IPS DF 19.7 (cell line): ENCODE results near the gene RNF31.
"Not testable (repeated sequence)": the region's sequence is repeated elsewhere in the genome, so short reads cannot be mapped to it uniquely, and the experiment has no call there.

ENCODE experiments used
- DNase-seq: peaks from one replicate; pipeline ENCODE4 v3.0.0-alpha.2; 2013; ENCODE audit warnings: low read depth, low spot score

RNF31 gene

DNA sequence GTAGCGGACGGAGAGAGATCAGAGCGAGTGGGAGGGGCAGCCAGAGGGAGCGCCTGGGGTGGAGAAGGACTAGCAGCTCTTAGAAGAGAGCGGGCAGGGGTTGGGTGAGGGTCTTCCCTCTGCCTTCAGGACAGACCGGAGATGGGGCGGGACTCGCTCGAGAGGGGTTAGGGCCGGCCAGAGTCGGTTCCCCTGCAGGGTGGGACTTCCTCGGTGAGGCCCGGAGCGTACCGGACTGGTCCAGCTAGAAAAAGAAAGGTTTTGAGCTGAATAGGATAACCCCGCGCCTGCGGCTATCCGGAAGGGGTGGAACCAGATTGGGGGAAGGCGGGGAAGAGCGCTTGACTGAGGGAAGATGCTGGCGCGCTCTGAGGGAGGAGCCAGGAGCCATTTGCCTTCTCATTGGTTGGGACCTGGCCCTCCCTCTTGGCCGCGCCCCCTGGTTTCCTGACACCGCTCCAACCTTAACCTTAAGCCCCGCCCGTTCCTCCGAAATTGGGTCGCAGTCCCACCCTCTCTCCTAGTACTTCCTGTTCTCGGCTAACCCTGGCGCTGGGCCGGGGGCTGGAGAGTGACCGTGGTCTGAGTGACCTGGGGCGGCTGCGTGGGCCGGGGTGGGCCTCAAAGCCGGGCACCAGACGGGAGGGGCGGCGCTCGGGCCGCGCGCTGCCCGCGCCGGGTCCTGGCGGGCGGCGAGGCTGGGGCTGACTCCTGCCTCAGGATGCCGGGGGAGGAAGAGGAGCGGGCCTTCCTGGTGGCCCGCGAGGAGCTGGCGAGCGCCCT, at the start of gene RNF31:
Gene RNF31, plus strand, starts transcription at position 521 of the 783 bp plus-strand sequence. Its CDS starts 201 bp downstream, at position 722.
- peak; percentile 89 for DNase-seq

DNA sequence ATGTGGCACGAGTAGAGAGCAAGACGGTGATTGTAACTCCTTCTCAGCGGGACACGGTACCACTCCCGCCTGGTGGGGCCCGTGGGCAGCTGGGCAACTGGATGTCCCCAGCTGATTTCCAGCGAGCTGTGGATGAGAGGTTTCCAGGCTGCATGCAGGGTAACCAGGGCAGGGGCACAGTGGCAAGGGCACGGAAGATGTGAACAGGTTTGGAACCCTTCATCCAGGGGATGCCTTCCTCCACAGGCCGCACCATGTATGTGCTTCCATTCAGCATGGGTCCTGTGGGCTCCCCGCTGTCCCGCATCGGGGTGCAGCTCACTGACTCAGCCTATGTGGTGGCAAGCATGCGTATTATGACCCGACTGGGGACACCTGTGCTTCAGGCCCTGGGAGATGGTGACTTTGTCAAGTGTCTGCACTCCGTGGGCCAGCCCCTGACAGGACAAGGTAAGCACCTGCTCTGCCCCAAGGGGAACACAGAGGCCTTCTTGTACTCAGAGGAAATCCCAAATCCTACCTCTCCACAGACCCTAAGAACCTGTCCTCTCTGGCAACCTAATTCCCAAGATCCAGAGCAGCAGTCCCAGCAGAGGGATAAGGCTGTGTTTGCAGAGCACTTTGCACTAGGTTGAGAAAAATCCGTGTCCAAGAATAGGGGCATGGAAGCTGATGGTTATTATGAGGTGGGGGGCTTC, 48.9 kb upstream of the RNF31 start:
- DNase-seq, result no peak

DNA sequence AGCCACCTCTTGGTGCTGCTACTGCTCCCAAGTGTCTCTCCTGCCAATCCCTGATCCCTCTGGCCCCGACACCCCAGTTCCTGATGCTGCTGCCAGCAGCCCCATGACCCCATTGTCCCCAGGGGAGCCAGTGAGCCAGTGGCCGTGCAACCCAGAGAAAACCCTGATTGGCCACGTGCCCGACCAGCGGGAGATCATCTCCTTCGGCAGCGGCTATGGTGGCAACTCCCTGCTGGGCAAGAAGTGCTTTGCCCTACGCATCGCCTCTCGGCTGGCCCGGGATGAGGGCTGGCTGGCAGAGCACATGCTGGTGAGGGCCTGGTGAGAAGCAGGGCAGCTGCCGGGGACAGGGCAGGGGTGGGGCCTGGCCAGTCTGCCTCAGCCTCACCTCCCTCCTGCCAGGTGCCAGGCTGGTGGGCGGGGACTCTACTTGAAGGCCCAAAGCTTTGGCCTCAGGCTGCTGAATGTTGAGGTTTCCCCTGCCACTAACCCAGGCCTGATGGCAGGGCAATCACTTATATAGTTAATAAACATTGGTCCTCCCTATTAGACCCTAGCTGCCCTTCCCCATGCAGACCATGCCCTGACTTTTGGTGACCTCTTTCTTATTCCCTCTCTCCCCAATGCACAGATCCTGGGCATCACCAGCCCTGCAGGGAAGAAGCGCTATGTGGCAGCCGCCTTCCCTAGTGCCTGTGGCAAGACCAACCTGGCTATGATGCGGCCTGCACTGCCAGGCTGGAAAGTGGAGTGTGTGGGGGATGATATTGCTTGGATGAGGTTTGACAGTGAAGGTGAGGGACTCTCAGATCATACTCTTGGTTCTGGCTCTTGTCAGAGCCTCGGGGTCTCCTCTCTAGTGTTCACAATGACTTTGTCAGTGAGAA, 48.1 kb upstream of the RNF31 start:
- no peak for DNase-seq

- no peak for DNase-seq
Observed at GRCh38 chr14:24100197-24100981, 46.9 kb upstream of the RNF31 start.

DNA sequence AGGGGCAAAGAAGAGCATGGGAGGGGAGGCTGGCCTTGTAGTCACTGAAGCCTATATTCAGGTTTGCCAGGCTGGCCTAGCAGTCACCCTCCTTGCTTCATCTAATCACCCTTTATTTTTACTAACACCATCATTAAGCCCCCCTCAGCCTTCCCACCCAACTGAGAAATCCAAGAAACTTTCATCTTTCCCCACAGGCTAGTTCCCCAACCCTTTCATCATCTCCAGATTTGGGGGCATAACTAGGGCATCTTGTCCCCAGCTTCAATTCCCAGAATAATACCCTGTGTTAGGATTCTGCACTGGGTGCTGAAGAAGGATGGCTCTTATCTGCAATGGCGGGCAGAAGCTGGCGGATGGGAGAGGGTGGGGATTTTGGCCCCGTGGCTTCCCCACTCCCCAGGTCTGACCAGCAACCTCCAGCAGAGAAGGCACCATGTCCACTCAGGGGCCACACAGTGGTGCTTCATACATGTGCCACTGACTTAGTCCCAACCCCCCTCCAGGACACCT, 46.3 kb upstream of the RNF31 start:
- no peak for DNase-seq

GRCh38 chr14:24102357-24103048, 44.8 kb upstream of the RNF31 start:
- no peak for DNase-seq

DNA sequence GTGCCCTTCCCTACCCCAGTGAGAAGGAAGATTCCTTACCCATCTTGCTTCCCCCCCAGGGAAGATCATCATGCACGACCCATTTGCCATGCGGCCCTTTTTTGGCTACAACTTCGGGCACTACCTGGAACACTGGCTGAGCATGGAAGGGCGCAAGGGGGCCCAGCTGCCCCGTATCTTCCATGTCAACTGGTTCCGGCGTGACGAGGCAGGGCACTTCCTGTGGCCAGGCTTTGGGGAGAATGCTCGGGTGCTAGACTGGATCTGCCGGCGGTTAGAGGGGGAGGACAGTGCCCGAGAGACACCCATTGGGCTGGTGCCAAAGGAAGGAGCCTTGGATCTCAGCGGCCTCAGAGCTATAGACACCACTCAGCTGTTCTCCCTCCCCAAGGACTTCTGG, 43.8 kb upstream of the RNF31 start:
- DNase-seq, result no peak

GRCh38 chr14:24105609-24106239, 41.6 kb upstream of the RNF31 start:
- not testable (repeated sequence) for DNase-seq

GRCh38 chr14:24106672-24107271, 40.5 kb upstream of the RNF31 start:
- no peak for DNase-seq

DNA sequence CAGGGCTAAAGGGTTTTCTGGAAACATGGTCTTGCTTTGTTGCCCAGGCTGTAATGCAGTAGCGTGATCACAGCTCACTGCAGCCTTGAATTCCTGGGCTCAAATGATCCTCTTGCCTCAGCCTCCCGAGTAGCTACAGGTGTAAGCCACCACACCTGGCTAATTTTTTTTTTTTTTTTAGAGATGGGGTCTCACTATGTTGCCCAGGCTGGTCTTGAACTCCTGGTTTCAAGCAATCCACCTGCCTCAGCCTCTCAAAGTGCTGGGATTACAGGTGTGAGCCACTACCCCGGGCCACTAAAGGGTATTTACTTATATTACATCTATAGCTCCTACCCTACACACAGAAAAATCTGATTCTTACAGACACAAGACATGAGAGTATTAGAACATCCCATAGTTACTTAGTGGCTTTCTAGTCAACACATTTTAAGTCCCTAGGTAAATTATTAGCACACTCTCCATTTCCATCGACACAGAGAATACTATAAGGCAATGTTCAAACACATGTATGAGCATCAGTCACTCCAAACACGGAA, 38.9 kb upstream of the RNF31 start:
- DNase-seq, result no peak

- no peak for DNase-seq
Observed at GRCh38 chr14:24110060-24110459, 37.2 kb upstream of the RNF31 start.

- no peak for DNase-seq
Observed at GRCh38 chr14:24110523-24110922, 36.8 kb upstream of the RNF31 start.

DNA sequence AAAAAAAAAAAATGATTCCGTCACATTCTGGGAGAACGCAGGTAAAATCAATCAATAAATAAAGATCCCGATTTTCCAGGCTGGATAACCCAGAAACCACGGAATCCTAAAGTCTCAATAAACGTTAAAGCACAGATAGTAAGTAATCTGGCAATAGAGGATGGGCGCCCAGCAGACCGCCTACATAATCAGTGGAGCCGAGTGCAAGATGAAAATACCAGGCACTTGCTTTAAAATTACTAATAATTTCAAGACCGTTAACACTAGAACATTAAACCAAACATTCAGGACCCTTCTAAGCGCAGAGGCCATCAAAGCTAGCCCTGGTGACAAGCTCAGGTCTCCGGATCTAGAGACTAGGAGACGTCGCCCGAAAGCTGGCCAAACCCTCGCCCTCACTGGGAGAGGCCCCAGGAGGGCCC, 33.9 kb upstream of the RNF31 start:
- DNase-seq, result no peak

- DNase-seq, result peak; percentile 77
Observed at GRCh38 chr14:24113801-24114531, 33.3 kb upstream of the RNF31 start.

- peak; percentile 98 for DNase-seq
Observed at GRCh38 chr14:24114532-24115421, 32.5 kb upstream of the RNF31 start, which contains the start of the genes DCAF11 and NRL. Gene DCAF11 (plus strand): TSS chr14:24114777. CDS start chr14:24115595, 818 bp downstream. Gene NRL (minus strand): TSS chr14:24114949. CDS start chr14:24082848, 32,101 bp downstream.

DNA sequence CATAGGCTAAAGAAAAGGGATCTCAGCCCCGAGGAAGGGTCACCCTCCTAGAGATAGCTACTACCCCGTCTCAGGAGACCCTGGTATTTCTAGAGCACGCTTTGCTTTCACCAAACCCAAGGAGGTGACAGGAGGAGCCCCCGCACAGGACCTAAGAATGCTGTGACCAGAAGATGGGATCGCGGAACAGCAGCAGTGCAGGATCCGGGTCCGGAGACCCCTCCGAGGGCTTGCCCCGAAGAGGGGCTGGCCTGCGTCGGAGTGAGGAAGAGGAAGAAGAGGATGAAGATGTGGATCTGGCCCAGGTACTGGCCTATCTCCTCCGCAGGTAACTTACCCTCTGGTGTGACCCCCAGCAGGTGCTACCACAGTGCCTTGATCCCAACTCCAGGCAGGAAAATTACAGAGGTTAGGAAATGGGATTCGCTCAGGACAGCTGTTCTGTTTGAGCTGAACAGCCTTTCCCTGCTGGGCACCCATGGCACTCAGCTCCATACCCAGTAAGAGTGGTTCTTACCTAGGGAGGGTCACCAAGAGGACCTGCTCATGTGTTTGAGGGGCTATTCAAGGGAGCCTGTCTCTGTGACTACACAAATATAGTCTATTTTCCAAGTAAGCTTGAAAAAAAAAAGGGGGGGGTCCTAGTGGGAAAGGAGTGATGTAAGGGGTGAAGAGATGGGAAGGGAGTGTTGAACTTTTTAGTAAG, 31.7 kb upstream of the RNF31 start:
- DNase-seq, result no peak
